AG10803 (cell line): ENCODE measurements around the gene RASSF3.

Experiments
- DNase-seq: peaks from one replicate; pipeline ENCODE4 v3.0.0; 2010; ENCODE audit warnings: low read depth
- H3K4me3 ChIP-seq: 2 replicates; pipeline ENCODE4 v1.5.1; 2011; ENCODE audit warnings: mild to moderate bottlenecking, low read length, control low read depth
- TF ChIP-seq, protein P1 (sequence below): conservative IDR thresholded peaks from 2 replicates; pipeline ENCODE4 v1.5.1; 2011; ENCODE audit warnings: mild to moderate bottlenecking, low read length, control low read depth, inconsistent platforms

Gene RASSF3

DNA sequence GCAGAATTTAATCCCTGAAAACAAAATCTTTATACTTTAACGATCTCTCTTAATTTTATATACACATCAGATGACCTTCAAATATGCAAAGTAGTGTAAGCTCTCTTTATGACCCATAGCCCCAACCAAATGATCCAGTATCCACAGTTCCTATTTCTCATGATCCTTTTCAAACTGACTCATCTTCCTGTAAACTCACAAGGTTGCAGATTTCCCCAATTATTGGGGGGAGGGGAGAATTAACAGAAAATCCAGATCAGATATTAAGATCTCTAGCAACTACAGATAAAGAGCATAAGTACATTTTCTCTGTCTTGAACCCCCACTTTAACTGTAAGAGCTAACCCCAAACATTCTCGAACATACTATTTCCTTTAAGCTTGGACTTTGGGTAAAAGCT, 136.4 kb downstream of the RASSF3 start:
- peak; percentile 21 for DNase-seq
- TF ChIP-seq, protein P1, sequence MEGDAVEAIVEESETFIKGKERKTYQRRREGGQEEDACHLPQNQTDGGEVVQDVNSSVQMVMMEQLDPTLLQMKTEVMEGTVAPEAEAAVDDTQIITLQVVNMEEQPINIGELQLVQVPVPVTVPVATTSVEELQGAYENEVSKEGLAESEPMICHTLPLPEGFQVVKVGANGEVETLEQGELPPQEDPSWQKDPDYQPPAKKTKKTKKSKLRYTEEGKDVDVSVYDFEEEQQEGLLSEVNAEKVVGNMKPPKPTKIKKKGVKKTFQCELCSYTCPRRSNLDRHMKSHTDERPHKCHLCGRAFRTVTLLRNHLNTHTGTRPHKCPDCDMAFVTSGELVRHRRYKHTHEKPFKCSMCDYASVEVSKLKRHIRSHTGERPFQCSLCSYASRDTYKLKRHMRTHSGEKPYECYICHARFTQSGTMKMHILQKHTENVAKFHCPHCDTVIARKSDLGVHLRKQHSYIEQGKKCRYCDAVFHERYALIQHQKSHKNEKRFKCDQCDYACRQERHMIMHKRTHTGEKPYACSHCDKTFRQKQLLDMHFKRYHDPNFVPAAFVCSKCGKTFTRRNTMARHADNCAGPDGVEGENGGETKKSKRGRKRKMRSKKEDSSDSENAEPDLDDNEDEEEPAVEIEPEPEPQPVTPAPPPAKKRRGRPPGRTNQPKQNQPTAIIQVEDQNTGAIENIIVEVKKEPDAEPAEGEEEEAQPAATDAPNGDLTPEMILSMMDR = no peak
- no peak overlapping the region for H3K4me3 ChIP-seq
